Choroid plexus epithelial cell (primary cell): Measurements from ENCODE around the gene INPP4B.

Source experiments
- DNase-seq: peaks from one replicate; pipeline ENCODE4 v3.0.0-alpha.2; 2010; ENCODE audit warnings: low read depth
- H3K4me3 ChIP-seq: 2 replicates; pipeline ENCODE4 v1.5.1; 2011; ENCODE audit warnings: low read depth, mild to moderate bottlenecking, control low read depth, low read length, moderate library complexity
- TF ChIP-seq, protein P1 (sequence below): conservative IDR thresholded peaks from 2 replicates; pipeline ENCODE4 v1.5.1; 2011; ENCODE audit warnings: low read depth, mild to moderate bottlenecking, control low read depth, inconsistent platforms, low read length, moderate library complexity

INPP4B gene

DNA sequence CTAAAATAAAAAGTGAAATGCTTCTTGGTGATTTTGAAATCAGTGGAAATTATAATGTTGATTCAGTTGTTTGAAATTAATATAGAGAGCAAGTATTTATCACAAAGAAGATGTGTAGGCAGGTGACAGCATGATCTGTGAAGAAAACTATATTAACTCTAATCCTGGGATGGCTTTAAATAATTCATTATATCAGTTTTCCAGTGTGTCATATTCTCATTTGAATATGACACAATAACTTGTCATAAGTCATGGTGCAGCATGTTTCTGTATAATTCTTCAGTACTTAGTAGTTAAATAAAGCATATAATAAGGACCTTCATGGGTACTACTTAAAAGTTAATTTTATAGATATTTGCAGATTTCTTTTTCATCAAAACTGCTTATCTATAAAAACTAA is 573.6 kb downstream of the INPP4B start:
- TF ChIP-seq, protein P1, sequence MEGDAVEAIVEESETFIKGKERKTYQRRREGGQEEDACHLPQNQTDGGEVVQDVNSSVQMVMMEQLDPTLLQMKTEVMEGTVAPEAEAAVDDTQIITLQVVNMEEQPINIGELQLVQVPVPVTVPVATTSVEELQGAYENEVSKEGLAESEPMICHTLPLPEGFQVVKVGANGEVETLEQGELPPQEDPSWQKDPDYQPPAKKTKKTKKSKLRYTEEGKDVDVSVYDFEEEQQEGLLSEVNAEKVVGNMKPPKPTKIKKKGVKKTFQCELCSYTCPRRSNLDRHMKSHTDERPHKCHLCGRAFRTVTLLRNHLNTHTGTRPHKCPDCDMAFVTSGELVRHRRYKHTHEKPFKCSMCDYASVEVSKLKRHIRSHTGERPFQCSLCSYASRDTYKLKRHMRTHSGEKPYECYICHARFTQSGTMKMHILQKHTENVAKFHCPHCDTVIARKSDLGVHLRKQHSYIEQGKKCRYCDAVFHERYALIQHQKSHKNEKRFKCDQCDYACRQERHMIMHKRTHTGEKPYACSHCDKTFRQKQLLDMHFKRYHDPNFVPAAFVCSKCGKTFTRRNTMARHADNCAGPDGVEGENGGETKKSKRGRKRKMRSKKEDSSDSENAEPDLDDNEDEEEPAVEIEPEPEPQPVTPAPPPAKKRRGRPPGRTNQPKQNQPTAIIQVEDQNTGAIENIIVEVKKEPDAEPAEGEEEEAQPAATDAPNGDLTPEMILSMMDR = no peak
- no peak overlapping the region for H3K4me3 ChIP-seq
- no peak for DNase-seq

DNA sequence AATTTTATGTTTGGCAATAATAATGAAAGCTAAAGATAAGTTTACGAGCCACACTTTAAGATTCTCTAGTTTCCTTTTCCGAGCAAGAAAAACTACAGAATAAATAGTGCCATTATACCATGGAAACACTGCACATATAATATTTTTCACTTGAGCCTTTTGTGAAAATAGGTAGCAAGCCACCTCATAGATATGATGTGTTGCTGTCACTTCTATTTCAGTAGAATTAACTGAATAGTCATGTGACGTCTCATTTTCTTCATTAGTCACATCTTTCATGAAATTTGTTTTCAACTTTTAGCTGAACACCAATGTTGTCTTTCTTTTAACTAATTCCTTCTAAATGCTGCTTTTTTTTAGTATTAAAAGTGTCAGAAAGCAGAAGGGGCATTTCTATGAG is 574.3 kb downstream of the INPP4B start:
- H3K4me3 ChIP-seq = no peak overlapping the region
- TF ChIP-seq, protein P1 = no peak
- DNase-seq = no peak

DNA sequence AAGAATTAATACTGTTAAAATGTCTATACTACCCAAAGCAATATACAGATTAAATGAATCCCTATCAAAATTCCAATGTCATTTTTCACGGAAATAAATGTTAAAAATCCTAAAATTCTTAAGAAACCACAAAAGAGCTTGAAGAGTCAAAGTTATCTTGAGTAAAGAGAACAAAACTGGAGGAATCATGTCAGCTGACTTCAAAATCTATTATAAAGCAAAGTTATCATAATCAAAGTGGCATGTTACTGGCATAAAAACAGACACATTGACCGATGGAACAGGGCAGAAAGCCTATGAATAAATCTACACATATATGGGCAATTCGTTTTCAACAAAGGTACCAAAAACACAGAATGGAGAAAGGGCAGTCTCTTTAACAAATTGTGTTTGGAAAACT is 579.0 kb downstream of the INPP4B start:
- no peak for DNase-seq
- TF ChIP-seq, protein P1 = no peak
- no peak overlapping the region for H3K4me3 ChIP-seq

DNA sequence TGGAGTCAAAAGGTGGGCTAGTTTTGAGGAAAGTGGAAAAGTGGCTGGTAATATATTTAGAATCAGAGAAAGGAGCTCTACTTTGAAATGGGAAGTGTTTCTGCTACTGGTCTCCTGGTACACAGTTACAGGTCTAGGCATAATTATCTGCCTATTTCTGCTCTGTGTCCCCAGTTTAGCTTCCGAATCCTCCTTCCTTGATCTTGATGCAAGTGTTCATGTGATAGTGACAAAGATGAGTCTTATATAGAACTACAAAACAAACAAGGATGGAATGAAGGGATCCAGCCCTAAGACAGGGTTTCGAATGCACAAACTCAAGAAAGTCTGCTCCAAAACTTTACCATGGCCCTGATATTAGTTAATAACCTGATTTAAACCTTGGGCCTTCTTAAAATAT is 580.2 kb downstream of the INPP4B start:
- no peak overlapping the region for H3K4me3 ChIP-seq
- TF ChIP-seq, protein P1 = no peak
- DNase-seq = no peak

DNA sequence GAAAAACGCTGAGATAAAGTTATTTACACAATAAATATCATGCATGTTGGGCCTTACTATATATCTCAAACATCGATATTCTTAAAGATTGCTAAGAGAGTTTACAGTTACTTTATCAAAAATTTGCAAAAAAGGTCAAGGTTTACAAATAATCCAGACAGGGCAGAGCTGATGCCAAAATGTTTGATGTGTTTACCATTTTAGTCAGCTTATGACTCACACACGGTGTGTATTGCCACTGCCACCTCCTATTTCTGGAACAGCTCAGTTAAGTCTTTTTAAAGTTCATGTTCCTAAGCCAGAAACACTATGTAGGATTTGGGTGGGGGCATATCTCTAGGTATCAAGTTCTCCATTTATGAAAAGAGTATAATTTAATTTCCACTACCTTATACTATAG is 580.6 kb downstream of the INPP4B start:
- TF ChIP-seq, protein P1 = no peak
- peak; percentile 67 for DNase-seq
- H3K4me3 ChIP-seq = no peak overlapping the region

DNA sequence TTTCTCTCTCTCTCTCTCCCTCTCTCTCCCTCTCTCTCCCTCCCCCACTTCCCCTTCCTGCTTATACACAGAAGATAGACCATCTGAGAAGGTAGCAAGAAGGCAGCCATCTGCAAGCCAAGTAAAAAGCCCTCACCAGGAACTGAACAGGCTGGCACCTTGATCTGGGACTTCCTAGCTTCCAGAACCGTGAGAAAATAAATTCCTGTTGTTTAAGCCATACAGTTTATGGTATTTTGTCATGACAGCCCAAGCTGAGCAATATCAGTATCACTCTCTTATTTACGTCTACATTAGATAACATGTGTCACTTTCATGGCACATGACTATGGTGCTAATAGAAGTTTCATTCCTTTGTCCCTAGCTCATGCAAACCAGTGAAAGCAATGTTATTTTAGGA is 581.1 kb downstream of the INPP4B start:
- no peak overlapping the region for H3K4me3 ChIP-seq
- TF ChIP-seq, protein P1 = no peak
- DNase-seq = peak; percentile 51

DNA sequence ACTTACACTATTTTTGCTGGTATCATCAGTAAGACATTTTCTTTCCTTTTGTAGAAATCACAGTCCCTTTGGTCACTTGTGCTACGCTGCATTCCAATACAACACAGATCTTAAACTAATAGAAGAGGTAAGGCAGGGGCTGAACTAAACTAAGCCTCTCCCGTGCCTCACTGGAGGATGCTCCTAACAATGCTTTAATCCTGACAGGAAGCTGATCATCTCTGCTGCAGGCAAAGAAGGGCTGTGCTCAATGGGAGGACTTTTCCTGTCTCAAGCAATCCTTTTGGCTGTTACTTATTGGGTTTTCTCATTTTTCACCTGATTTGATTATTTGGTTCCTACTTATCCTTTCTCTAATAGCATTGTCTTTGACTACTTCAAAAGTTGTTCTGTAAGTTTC is 583.1 kb downstream of the INPP4B start:
- DNase-seq = no peak

More for the DNA sequence above, 583.1 kb downstream of the INPP4B start:
- TF ChIP-seq, protein P1 = no peak
- H3K4me3 ChIP-seq = no peak overlapping the region
